Skeletal muscle cell (primary cell): ENCODE data around the gene ANKLE1.

Source experiments
- DNase-seq: peaks from one replicate; pipeline ENCODE4 v3.0.0-alpha.2; 2010; ENCODE audit warnings: low read depth
- H3K4me3 ChIP-seq: 2 replicates; pipeline ENCODE4 v1.5.1; 2011; ENCODE audit warnings: low read depth, mild to moderate bottlenecking, control low read depth, low read length, moderate library complexity

ANKLE1 gene

GRCh38 chr19:17281391-17282304, at the start of gene ANKLE1:
Gene ANKLE1, plus strand, starts transcription at chr19:17281901. Its CDS starts 20 bp downstream, at chr19:17281921.
- H3K4me3 ChIP-seq, result peak within 1 kb of the TSS; percentile 45
- no peak for DNase-seq

DNA sequence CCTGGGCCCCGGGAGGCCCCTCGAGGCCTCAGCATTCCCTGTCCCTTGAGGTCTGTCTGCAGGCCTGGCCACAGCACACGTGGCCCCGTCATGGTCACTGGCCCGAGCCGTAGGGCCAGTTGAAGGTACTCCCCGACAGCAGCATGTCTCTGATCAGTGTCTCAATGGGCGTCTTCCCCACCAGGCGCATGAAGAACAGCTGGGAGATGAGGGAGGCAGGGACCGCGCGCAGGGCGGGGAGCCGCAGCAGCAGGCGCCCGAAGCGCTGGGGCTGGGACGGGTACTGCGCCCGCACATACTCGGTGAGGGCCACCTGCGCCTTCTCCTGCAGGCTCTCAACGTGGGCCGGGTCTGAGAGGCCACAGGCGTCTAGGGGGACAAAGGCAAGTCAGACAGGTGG, 49.4 kb upstream of the ANKLE1 start:
- DNase-seq, result no peak
- H3K4me3 ChIP-seq, result no peak overlapping the region

DNA sequence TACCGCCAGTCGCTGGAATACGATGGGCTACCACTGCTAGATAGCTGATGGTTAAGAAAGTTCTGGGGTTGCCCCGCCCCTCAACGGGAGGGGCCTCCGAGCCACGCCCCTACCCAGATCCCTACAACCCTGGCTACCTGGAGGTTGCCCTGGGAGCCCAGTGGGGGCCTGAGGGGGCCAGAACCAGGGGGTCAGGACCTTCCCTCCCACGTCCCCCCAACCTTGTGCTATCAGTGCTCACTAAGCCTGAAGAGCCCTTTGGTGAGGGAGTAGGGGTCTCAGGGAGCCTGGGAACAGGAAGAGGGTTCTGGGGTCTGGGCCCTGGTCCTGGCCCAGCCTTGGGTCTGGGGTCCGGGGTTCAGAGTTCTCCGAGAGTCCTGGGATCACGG, 46.8 kb upstream of the ANKLE1 start:
- peak overlapping the region; percentile 61 for H3K4me3 ChIP-seq
- no peak for DNase-seq

DNA sequence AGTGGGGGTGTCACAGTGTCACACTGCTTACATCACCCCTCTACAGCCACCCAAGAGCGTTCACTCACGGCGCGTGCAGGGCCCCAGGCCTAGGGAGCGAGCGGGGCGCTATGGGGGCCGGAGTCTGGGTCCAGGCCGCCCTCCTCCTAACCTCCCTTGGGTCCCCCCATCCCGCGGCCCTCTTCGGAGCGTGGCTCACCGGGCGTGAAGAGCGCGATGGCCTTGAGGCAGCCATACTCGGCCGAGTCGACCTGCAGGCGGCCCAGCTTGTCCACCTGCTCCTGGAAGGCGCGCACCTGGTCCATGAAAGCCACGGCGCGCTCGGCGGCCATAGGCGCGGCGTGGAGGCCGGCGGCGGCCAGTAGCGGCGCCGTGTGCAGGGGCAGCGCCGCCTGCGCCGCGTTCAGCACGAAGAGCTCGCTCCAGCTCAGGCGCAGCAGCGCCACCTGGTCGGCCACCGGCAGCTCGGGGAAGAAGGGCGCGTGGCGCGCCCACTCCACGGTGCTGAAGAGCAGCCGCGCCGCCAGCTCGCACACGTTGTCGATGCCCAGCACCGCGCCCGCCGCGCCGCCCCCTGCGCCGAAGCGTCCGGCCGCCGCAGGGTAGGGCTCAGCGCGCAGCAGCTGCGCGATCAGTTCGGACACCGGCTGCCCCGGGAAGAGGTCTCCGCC, 46.3 kb upstream of the ANKLE1 start:
- peak overlapping the region; percentile 61 for H3K4me3 ChIP-seq
- DNase-seq, result no peak

GRCh38 chr19:17235971-17236777, 45.5 kb upstream of the ANKLE1 start:
- no peak for DNase-seq
- H3K4me3 ChIP-seq, result peak overlapping the region; percentile 61

DNA sequence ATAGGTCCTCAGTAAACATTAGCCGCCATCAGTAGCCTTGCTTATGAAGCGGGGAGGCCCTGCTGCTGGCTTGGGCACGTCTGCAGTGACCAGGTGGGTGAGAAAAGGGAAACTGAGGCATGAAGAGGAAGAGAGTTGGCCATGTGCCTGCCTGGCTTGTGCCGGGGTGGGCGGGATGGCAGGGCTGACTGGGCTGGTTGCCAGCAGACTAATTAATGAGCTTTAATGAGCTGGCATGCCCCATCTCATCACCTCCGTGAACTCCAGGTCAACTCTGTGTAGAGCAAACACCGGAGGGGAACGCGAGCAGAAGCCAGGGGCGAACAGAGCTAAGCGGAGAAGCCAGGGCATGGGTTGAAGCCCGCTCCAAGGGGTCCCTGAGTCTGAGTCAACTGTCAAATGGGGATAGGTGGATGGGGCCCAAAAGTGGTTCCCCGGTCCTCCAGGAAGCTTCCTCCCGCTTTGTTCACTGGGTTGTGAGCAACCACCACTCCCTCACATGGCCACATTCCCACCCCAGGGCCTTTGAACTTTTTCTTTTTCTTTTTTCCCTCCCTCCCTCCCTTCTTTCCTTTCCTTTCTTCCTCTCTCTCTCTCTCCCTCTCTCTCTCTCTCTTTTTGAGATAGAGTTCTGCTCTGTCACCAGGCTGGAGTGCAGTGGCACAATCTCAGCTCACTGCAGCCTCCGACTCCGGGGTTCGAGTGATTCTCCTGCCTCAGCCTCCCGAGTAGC, 44.7 kb upstream of the ANKLE1 start:
- DNase-seq, result no peak
- H3K4me3 ChIP-seq, result no peak overlapping the region

DNA sequence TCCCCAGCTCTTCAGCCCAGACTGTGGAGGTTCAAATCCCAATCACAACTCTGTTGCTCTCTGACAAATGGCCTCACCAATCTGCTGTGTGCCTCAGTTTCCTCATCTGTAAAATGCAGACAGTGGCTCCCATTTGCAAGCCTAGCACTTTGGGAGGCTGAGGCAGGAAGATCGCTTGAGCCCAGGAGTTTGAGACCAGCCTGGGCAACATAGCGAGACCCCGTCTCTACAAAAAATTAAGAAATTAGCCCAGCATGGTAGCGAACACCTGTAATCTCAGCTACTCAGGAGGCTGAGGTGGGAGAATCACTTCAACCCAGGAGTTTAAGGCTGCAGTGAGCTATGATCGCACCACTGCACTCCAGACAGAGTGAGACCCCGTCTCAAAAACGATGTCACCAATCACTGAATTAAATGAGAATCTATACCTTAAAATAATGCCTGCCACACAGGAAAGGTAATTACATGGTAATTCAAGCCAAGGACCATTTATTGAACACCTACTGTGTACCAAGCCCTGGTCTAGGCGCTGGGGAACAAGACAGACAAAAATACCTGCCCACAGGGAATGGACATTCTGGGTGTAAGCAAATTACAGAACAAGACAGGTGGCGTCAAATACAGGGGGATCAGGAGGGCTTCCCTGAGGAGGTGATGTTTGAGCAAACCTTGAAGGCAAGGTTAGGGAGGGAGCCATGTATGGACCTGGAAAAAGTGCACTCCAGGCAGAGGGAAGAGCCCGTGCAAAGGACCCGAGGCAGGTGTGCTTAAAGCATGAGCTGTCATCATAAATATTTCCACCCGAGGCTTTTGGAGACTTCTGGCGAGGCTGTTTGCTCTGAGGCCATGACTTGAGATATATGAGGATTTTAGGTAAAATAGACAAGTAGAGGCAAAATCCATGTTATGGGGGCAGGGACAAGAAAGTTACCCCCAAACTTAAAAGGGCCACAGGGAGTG, 43.7 kb upstream of the ANKLE1 start:
- H3K4me3 ChIP-seq, result no peak overlapping the region

DNA sequence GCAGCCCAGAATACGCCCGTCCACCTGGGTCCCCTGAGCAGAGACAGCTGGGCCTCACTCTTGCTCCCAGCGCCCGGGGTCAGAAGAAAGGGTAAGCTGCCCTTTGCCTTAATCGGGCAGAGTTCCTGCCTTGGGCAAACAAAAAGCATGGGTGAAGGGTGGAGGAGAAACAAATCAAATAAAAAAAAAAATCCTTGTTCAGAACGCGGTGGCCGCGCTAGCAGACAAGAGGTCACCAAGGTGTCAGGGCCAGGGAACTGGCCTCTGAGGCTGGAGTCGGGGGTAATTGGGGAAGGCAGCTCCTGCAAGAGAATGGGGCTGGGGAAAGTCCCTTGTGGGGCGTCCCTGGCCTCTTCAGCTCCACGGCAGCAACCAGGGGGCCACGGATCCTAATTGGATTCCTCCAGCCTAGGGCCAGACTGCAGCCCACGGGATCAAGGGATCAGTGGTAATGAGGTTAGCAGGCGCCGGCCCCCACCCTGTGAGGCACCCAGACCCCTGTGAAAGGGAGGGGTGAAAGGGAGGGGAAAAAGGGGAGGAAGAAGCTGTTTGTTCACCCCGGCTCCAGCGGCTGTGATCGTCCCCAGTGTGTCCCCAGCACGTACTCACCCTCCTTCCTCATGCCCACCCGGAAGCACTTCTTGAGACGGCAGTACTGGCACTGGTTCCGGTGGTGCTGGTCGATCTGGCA, 41.5 kb upstream of the ANKLE1 start:
- H3K4me3 ChIP-seq, result no peak overlapping the region
- no peak for DNase-seq

More for the DNA sequence above, 43.7 kb upstream of the ANKLE1 start:
- no peak for DNase-seq

GRCh38 chr19:17240826-17241399, 40.8 kb upstream of the ANKLE1 start:
- DNase-seq, result no peak
- no peak overlapping the region for H3K4me3 ChIP-seq

- H3K4me3 ChIP-seq, result no peak overlapping the region
- DNase-seq, result no peak
Observed at GRCh38 chr19:17242431-17243208, 39.1 kb upstream of the ANKLE1 start.

DNA sequence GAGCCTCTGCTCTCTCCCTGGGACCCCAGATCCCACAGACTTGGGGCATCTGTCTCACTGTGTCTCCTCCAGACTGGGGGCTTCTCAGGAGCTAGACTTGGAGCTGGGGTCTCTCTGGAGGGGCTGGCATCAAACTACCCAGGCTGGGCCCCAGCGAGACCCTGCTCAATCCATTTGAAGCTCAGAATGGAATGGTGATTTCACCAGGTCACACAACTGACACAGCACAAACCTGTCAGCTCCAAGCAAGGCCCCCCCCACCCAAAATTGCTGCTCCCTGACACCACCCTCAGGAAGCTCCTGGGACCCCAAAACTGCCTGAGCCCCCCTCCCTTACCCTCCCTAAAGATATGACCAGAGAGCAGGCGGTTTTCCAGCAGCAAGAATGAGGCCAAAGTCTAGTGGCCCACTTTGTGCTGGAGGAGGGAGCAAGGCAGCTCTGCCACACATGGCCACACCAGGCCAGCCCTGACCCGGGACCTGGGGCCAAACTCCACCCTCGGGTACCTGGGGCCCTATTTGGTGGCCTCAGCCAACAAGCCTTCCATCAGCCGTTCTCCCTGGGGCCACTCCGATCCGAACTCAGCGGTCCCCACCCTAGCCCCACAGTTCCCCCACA, 38.4 kb upstream of the ANKLE1 start:
- peak overlapping the region; percentile 85 for H3K4me3 ChIP-seq
- no peak for DNase-seq

DNA sequence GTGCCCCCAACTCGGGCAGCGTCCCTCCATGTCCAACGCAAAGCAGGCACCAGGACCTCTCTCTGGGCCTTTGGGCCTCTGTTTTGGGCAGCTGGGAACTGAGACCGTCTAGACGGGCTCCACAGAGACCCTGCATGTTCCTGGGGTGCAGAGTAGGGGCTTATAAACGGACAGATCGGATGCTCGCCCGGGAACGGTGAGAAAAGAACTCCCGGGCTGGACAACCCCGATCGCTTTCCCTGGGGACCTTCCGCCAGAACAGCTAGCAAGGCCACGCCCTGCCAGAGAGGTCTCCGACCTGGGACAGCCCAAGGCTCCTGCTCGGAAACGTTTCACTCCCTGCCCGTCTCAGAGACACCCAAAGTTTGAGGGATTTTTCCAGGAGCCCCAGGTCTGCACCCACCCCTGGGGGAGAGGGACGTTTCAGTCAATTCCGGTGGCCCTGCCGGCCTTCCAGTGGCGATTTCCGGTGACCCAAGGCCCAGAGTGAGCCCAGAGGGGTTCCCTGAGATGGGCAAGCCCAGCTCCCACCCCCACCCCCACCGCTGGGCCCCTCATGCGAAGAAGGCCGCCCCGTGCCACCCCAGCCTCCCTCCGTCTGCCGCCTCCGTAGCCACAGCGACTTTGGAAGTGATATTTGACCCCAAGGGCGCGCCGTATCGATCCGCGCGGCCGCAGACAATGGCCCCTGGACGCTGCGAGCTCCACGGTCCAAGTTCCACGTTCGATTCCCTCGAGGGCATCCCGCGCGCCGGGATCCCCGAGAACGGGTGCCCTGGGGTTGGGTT, 37.7 kb upstream of the ANKLE1 start:
- peak overlapping the region; percentile 85 for H3K4me3 ChIP-seq
- DNase-seq, result no peak

DNA sequence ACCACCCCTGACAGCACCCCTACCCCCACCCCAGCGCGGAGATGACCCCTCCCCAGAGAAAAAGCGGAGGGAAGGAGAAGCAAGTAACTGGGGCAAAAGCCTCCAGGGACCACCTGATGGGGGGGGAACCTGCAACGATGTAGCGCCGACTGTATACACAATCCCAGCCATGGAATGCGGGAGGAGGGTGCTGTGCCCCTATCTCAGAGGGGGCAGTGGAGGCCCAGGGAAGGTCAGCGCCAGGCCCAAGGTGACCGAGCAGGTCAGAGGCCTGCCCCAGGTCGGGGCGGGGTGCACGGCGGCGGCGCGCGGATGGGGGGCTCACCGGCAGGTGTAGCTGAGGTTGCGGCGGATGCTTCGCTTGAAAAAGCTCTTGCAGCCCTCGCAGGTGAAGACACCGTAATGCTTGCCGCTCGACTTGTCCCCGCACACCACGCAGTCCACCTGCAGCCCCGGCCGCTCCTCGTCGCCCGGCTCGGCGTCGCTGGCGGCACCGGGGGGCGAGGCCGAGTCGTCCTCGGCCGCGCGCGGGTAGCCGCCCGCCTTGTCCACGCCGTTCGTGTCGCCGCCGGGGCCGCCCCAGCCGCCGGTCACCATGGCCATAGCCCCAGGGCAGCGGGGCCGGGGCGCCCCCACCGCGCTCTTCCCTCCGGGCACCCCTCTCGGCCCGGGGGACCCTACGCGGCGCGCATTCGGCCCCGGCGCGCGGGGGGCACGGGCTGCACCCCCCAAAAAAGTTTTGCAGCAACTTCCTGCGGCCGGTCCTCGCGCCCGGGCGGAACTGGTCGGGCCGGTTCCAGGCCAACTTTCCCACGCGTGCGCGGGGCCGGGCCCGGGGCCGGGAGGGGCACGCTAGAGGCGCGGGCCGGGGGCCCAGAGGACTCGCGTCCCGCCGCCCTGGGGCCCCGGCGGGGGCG, 36.8 kb upstream of the ANKLE1 start:
- no peak for DNase-seq
- H3K4me3 ChIP-seq, result peak overlapping the region; percentile 85

- DNase-seq, result no peak
- peak within 1 kb of the TSS; percentile 85 for H3K4me3 ChIP-seq
Observed at GRCh38 chr19:17245535-17245984, 36.1 kb upstream of the ANKLE1 start, which contains the start of gene NR2F6. Gene NR2F6, minus strand, starts transcription at chr19:17245919. Its CDS starts 699 bp downstream, at chr19:17245220.
